Measurements from ENCODE around the gene CNOT3. TPM values are rescaled to one million over a fixed set of nuclear protein-coding genes. Genes with fewer than 3 reads are reported as not detected.

The CNOT3 gene
- total and polyA plus RNA-seq, 9 donors, result 8.3 to 51.1 (median 36.0) TPM

DNA sequence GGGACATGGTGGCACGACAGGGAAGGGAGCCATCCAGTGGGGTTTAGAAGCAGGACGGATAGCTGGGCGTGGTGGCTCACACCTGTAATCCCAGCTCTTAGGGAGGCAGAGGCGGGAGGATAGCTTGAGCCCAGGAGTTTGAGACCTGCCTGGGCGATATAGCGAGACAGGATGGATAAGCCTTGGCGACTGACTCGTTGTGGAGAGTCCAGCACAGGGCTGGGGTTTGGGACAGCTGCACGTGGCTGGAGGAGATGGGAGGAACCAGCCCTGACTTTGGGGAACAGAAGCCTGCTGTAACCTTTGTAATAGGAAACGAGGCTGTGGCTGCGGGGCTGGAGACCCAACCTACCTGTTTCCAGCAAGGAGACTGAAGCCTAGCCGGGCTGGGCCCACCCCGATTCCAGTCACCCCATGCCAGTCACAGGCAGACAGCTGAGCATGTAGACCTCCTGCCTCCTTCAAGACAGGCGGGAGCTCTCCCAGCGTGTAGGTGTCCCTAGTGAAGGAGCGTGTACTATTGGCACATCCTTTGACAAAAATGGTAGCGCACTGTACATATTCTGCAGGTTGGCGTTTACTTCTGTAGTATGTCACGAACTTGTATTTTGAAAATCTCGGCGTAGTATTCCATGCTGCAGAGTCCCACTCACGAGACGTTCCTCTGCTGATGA is 13.9 kb downstream of the CNOT3 start:
- Histone ChIP-seq H3K9me3 (replicated peaks; ENCODE audit: control insufficient read depth, low read depth, low read length) (no peaks in the 10 kb centered on the region), H3K4me3 (ENCODE audit: low read length) (no peak overlapping the region), H3K4me1 (ENCODE audit: control insufficient read depth, insufficient read depth, low read length) (no peaks in the 10 kb centered on the region), H3K27ac (ENCODE audit: low read length) (no peak overlapping the region), H3K27me3 (ENCODE audit: control insufficient read depth, insufficient read depth, low read length) (no peaks in the 10 kb centered on the region), H3K36me3 (ENCODE audit: control insufficient read depth, insufficient read depth, low read length) (peaks cover 97% of the 10 kb centered on the region)
- no peak for DNase-seq
- 82% methylated on average over 23 of the region's 23 CpGs for WGBS (ENCODE audit: insufficient coverage)

GRCh38 chr19:54152267-54152666 is 14.7 kb downstream of the CNOT3 start:
- H3K36me3 ChIP-seq (ENCODE audit: control insufficient read depth, insufficient read depth, low read length), result peaks cover 96% of the 10 kb centered on the region
- 90% methylated on average over 2 of the region's 12 CpGs for WGBS (ENCODE audit: insufficient coverage)
- no peak for DNase-seq
- no peak overlapping the region for H3K27ac ChIP-seq (ENCODE audit: low read length)
- no peaks in the 10 kb centered on the region for H3K9me3 ChIP-seq (replicated peaks; ENCODE audit: control insufficient read depth, low read depth, low read length)
- H3K4me1 ChIP-seq (ENCODE audit: control insufficient read depth, insufficient read depth, low read length), result no peaks in the 10 kb centered on the region
- no peak overlapping the region for H3K4me3 ChIP-seq (ENCODE audit: low read length)
- H3K27me3 ChIP-seq (ENCODE audit: control insufficient read depth, insufficient read depth, low read length), result no peaks in the 10 kb centered on the region

GRCh38 chr19:54152878-54153524 is 15.4 kb downstream of the CNOT3 start:
- Histone ChIP-seq H3K4me3 (ENCODE audit: low read length) (no peak overlapping the region), H3K4me1 (ENCODE audit: control insufficient read depth, insufficient read depth, low read length) (no peaks in the 10 kb centered on the region), H3K27me3 (ENCODE audit: control insufficient read depth, insufficient read depth, low read length) (no peaks in the 10 kb centered on the region), H3K36me3 (ENCODE audit: control insufficient read depth, insufficient read depth, low read length) (peaks cover 95% of the 10 kb centered on the region), H3K9me3 (replicated peaks; ENCODE audit: control insufficient read depth, low read depth, low read length) (no peaks in the 10 kb centered on the region), H3K27ac (ENCODE audit: low read length) (no peak overlapping the region)
- 75% methylated on average over 11 of the region's 25 CpGs for WGBS (ENCODE audit: insufficient coverage)
- no peak for DNase-seq

DNA sequence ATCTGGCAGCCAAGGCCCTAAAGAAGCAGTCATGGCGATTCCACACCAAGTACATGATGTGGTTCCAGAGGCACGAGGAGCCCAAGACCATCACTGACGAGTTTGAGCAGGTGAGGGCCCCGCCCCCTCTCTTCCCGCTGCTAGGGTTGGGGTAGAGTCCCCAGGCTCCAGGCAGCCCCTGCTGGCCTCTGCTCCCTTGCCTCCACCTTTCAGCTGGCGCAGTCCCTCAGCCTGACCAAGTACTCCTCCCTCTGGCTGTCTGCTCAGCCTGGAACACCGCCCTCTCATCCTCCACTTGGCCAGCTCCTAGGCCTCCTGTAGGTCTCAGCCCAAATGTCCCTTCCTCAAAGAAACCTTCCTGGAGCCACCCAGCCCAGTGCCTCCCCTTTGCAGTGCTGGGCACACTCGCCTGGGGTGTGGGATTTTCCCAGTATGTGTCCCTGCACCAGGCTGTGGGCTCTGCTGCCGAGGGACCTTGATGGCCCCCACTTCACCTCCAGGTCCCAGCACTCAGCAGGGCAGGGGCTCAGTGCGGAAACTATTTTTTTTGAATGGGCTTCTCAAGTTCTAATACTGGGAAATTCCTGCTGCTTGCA is 16.3 kb downstream of the CNOT3 start:
- Histone ChIP-seq H3K9me3 (replicated peaks; ENCODE audit: control insufficient read depth, low read depth, low read length) (no peaks in the 10 kb centered on the region), H3K4me3 (ENCODE audit: low read length) (no peak overlapping the region), H3K27me3 (ENCODE audit: control insufficient read depth, insufficient read depth, low read length) (no peaks in the 10 kb centered on the region), H3K4me1 (ENCODE audit: control insufficient read depth, insufficient read depth, low read length) (peaks cover 8% of the 10 kb centered on the region), H3K27ac (ENCODE audit: low read length) (no peak overlapping the region), H3K36me3 (ENCODE audit: control insufficient read depth, insufficient read depth, low read length) (peaks cover 93% of the 10 kb centered on the region)
- DNase-seq, result no peak
- WGBS (ENCODE audit: insufficient coverage), result 74% methylated on average over 8 of the region's 10 CpGs

GRCh38 chr19:54154603-54155345 is 17.2 kb downstream of the CNOT3 start:
- peaks cover 83% of the 10 kb centered on the region for H3K36me3 ChIP-seq (ENCODE audit: control insufficient read depth, insufficient read depth, low read length)
- H3K4me3 ChIP-seq (ENCODE audit: low read length), result no peak overlapping the region
- H3K27me3 ChIP-seq (ENCODE audit: control insufficient read depth, insufficient read depth, low read length), result no peaks in the 10 kb centered on the region
- WGBS (ENCODE audit: insufficient coverage), result 72% methylated on average over 9 of the region's 18 CpGs
- DNase-seq, result no peak
- H3K4me1 ChIP-seq (ENCODE audit: control insufficient read depth, insufficient read depth, low read length), result peaks cover 11% of the 10 kb centered on the region
- H3K9me3 ChIP-seq (replicated peaks; ENCODE audit: control insufficient read depth, low read depth, low read length), result no peaks in the 10 kb centered on the region
- no peak overlapping the region for H3K27ac ChIP-seq (ENCODE audit: low read length)

DNA sequence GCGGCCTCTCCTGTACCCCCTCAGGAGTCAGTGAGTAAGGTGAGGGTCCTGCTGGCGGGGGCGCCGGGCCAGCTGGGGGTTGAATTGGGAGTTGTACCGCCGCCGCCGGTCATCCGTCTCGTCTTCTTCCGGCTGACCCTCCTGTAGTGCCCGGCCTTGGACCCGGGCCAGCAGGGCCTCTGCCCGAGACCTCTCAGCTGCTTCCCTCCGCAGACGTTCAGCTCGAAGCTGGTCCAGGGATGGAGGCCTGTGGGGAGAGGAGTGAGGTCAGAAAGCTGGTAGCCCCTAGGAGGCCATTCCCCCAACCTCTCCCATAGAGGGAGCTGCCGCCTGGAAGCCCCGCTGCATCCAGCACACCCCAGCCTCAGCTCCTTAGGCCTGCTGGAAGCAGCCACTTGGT is 18.1 kb downstream of the CNOT3 start:
- peaks cover 17% of the 10 kb centered on the region for H3K4me1 ChIP-seq (ENCODE audit: control insufficient read depth, insufficient read depth, low read length)
- no peak overlapping the region for H3K27ac ChIP-seq (ENCODE audit: low read length)
- no peaks in the 10 kb centered on the region for H3K9me3 ChIP-seq (replicated peaks; ENCODE audit: control insufficient read depth, low read depth, low read length)
- no peak overlapping the region for H3K4me3 ChIP-seq (ENCODE audit: low read length)
- no peaks in the 10 kb centered on the region for H3K27me3 ChIP-seq (ENCODE audit: control insufficient read depth, insufficient read depth, low read length)
- DNase-seq, result no peak
- H3K36me3 ChIP-seq (ENCODE audit: control insufficient read depth, insufficient read depth, low read length), result peaks cover 74% of the 10 kb centered on the region
- 87% methylated on average over 6 of the region's 19 CpGs for WGBS (ENCODE audit: insufficient coverage)

DNA sequence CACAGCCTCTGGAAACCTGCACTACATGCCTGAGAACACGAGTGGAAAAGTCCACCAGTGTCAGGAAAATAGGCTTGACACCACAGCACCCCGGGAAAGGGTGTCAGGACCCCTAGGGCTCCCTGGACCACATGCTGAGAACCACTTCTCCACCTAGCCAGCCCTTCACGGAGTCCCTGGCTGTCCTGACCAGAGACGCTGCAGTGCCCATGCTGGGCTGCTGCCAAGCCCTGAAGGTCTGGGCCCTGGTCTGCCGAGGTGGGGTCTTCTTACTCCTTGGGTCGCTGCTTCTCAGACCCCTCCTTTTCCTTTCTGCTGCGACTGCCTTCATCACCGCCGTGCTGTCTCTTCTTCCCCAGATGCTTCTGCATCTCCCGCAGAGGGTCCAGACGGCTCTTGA is 18.9 kb downstream of the CNOT3 start:
- no peak for DNase-seq
- no peaks in the 10 kb centered on the region for H3K27me3 ChIP-seq (ENCODE audit: control insufficient read depth, insufficient read depth, low read length)
- no peak overlapping the region for H3K4me3 ChIP-seq (ENCODE audit: low read length)
- H3K36me3 ChIP-seq (ENCODE audit: control insufficient read depth, insufficient read depth, low read length), result peaks cover 68% of the 10 kb centered on the region
- WGBS (ENCODE audit: insufficient coverage), result 73% methylated on average over 7 of the region's 11 CpGs
- H3K9me3 ChIP-seq (replicated peaks; ENCODE audit: control insufficient read depth, low read depth, low read length), result no peaks in the 10 kb centered on the region
- peaks cover 23% of the 10 kb centered on the region for H3K4me1 ChIP-seq (ENCODE audit: control insufficient read depth, insufficient read depth, low read length)
- H3K27ac ChIP-seq (ENCODE audit: low read length), result no peak overlapping the region

DNA sequence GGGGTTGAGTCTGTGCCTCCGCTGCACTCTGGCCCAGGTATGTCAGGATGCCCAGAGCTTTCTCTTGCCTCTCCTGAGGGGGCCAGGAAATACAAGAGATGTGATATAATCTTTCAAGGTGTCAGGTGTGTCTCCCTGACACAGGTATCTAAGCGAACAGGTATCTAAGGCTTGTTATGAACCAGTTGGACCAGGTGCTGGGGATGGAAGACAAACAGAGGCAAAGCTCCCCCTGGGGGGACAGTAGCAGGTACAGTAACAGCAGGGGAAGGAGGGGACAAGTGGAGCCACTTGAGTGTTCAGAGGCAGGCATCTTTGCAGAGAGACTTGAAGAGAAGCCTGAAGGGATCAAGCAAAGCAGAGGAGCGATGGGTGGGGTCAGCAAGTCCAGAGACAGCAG is 19.4 kb downstream of the CNOT3 start:
- DNase-seq, result no peak
- 100% methylated on average over 3 of the region's 3 CpGs for WGBS (ENCODE audit: insufficient coverage)
- Histone ChIP-seq H3K36me3 (ENCODE audit: control insufficient read depth, insufficient read depth, low read length) (peaks cover 63% of the 10 kb centered on the region), H3K4me3 (ENCODE audit: low read length) (no peak overlapping the region), H3K9me3 (replicated peaks; ENCODE audit: control insufficient read depth, low read depth, low read length) (no peaks in the 10 kb centered on the region), H3K4me1 (ENCODE audit: control insufficient read depth, insufficient read depth, low read length) (peaks cover 24% of the 10 kb centered on the region), H3K27me3 (ENCODE audit: control insufficient read depth, insufficient read depth, low read length) (no peaks in the 10 kb centered on the region), H3K27ac (ENCODE audit: low read length) (no peak overlapping the region)

DNA sequence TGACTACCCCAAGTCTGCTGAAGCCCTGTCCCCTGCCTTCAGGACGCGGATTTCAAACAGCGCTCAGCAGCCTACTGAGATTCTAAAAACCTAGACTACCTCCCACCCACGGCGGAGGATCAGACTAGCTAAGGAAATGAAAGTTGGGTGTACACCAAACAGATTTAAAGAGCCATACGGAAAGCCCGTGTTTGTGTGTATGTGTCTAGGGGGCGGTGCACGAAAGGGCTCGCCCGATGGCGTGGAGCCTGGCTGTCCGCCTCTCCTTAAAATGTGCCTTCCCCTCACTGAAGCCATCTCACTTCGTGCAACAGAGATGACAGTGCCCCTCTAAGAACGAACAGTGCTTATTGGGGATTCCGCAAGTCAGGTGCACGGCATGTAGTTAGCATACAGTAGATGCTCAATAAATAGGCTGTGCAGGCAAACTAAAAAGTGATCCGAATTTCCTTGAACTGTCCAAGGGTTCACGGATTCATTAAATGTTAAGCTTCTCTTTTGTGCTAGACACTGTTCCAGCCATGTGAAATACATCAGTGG is 21.3 kb downstream of the CNOT3 start:
- WGBS (ENCODE audit: insufficient coverage), result 2% methylated on average over 11 of the region's 19 CpGs
- Histone ChIP-seq H3K36me3 (ENCODE audit: control insufficient read depth, insufficient read depth, low read length) (peaks cover 45% of the 10 kb centered on the region), H3K9me3 (replicated peaks; ENCODE audit: control insufficient read depth, low read depth, low read length) (no peaks in the 10 kb centered on the region), H3K4me3 (ENCODE audit: low read length) (peak overlapping the region; percentile 83), H3K27me3 (ENCODE audit: control insufficient read depth, insufficient read depth, low read length) (peaks cover 7% of the 10 kb centered on the region), H3K27ac (ENCODE audit: low read length) (peak overlapping the region; percentile 95), H3K4me1 (ENCODE audit: control insufficient read depth, insufficient read depth, low read length) (peaks cover 32% of the 10 kb centered on the region)
- peak; percentile 56 for DNase-seq
